ENCODE results near the gene MUC5B.

The MUC5B gene

DNA sequence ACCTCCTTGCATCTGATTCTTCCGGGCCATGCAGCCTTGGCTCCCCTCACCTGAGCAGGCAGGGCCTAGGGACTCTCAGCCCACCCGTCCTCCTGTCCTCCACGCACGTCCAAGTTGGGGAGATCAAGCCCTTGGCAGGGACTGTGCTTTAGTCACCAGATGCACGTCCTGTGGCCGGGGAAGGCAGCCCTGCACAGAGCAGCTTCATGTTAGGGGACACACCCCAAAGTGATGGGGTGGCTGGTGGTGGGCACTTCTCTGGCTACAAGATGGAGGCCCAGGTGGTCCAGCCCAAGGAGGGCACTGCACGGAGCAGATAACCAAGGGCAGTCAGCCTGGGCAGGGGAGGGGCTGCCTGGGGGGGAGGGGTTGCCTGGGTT lies 1.2 kb downstream of the MUC5B start:
- H3K9ac ChIP-seq, result no peak overlapping the region
- no peaks in the 10 kb centered on the region for H3K4me1 ChIP-seq
- no peak overlapping the region for H3K4me2 ChIP-seq (ENCODE audit: low read length)
- H3K4me3 ChIP-seq (ENCODE audit: low read depth, low read length), result no peak overlapping the region
- H3K36me3 ChIP-seq (ENCODE audit: control insufficient read depth, insufficient read depth, low read length), result no peaks in the 10 kb centered on the region
- H3K27me3 ChIP-seq (ENCODE audit: control insufficient read depth, insufficient read depth, low read length), result no peaks in the 10 kb centered on the region
- no peaks in the 10 kb centered on the region for H3K79me2 ChIP-seq
- no peaks in the 10 kb centered on the region for H3K9me3 ChIP-seq (ENCODE audit: control insufficient read depth, low read length)
- no peak overlapping the region for H3K27ac ChIP-seq
- H2AFZ ChIP-seq, result no peak overlapping the region
- TF ChIP-seq, protein P1, sequence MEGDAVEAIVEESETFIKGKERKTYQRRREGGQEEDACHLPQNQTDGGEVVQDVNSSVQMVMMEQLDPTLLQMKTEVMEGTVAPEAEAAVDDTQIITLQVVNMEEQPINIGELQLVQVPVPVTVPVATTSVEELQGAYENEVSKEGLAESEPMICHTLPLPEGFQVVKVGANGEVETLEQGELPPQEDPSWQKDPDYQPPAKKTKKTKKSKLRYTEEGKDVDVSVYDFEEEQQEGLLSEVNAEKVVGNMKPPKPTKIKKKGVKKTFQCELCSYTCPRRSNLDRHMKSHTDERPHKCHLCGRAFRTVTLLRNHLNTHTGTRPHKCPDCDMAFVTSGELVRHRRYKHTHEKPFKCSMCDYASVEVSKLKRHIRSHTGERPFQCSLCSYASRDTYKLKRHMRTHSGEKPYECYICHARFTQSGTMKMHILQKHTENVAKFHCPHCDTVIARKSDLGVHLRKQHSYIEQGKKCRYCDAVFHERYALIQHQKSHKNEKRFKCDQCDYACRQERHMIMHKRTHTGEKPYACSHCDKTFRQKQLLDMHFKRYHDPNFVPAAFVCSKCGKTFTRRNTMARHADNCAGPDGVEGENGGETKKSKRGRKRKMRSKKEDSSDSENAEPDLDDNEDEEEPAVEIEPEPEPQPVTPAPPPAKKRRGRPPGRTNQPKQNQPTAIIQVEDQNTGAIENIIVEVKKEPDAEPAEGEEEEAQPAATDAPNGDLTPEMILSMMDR (IDR thresholded peaks at IDR 0.05), result no peak

DNA sequence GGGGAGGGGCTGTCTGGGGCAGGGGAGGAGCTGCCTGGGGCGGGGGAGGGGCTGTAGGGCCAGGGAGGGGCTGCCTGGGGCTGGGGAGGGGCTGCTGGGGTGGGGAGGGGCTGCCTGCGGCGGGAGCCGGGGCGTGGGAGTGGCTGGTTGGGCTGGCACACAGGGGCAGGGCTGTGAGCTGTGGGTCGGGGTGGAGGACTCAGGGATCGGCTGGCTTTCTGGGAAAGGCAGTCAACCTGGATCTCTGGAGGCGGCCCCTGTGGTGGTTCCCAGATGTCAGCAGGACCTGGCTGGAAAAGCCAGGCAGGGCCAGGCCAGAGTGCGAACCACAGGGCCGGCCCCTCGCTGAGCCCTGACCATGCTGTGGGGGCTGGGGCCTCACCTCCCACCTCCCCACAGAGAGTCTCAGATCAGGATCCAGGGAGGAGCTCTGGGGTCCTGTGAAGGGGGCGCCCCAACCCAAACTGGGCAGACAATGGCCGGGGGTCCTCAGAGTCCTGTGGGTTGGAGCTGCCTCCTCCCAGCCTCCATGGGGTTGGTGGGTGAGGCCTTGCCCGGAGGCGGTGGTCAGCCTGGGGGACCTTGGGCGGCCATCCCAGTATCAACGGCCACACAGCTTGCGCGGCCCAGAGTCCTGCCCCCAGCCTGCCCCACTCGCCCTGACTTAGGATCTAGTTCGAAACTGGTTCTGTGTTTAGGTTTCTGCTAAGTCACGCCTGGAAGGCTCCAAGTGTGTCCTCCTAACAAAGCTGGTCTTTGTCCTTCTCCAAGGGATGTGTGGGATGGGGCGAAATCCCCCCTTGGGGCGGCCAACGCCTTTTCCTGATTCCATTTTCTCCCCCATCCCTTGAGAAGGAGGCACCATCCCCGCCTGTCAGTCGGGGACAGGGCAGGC lies 1.9 kb downstream of the MUC5B start:
- no peak overlapping the region for H3K4me3 ChIP-seq (ENCODE audit: low read depth, low read length)
- no peaks in the 10 kb centered on the region for H3K9me3 ChIP-seq (ENCODE audit: control insufficient read depth, low read length)
- H3K4me2 ChIP-seq (ENCODE audit: low read length), result no peak overlapping the region
- no peak overlapping the region for H3K9ac ChIP-seq
- no peaks in the 10 kb centered on the region for H3K4me1 ChIP-seq
- no peaks in the 10 kb centered on the region for H3K27me3 ChIP-seq (ENCODE audit: control insufficient read depth, insufficient read depth, low read length)
- no peaks in the 10 kb centered on the region for H3K36me3 ChIP-seq (ENCODE audit: control insufficient read depth, insufficient read depth, low read length)
- TF ChIP-seq, protein P1 (IDR thresholded peaks at IDR 0.05), result no peak
- H3K79me2 ChIP-seq, result no peaks in the 10 kb centered on the region
- H3K27ac ChIP-seq, result no peak overlapping the region
- H2AFZ ChIP-seq, result no peak overlapping the region

DNA sequence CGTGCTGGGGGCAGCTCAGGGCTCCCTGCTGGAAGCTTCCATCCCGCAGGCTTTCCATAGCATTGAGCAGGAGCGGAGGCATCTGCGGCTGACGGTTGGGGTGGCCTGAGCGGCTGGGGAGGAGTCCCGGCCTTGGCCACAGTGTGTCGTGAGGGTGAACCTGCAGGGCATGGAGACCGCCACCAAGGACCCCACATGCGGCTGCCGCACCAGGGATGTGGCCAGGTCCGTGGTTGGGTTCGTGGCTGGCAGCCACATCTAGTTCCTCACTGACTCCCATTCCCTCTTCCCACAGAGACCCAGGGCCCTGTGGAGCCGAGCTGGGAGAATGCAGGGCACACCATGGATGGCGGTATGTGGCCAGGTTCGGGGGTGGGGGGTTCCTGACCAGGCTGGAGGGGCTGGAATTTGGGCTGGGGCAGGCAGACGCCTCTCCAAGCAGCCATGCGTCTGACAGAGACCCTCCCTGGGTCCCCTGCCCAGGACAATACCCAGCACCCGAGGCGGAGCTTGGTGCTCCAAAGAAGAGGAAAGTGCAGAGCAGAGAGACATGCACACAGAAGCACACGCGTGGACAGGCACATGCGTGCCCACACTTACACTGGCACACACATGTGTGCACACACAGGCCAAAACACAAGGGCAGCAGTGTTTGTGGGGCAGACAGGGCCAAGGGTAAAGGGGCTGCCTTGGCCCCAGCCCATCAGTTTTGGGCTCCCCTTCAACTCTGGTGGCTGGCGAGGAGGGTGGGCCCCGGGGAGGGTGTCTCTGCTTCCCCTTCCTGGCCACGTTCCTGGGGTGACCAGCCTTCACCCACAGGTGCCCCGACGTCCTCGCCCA lies 2.7 kb downstream of the MUC5B start:
- H3K36me3 ChIP-seq (ENCODE audit: control insufficient read depth, insufficient read depth, low read length), result no peaks in the 10 kb centered on the region
- no peak overlapping the region for H3K9ac ChIP-seq
- H3K4me1 ChIP-seq, result no peaks in the 10 kb centered on the region
- no peak overlapping the region for H3K4me3 ChIP-seq (ENCODE audit: low read depth, low read length)
- no peaks in the 10 kb centered on the region for H3K27me3 ChIP-seq (ENCODE audit: control insufficient read depth, insufficient read depth, low read length)
- H3K9me3 ChIP-seq (ENCODE audit: control insufficient read depth, low read length), result no peaks in the 10 kb centered on the region
- TF ChIP-seq, protein P1 (IDR thresholded peaks at IDR 0.05), result no peak
- no peak overlapping the region for H3K4me2 ChIP-seq (ENCODE audit: low read length)
- no peak overlapping the region for H2AFZ ChIP-seq
- no peaks in the 10 kb centered on the region for H3K79me2 ChIP-seq
- H3K27ac ChIP-seq, result no peak overlapping the region

DNA sequence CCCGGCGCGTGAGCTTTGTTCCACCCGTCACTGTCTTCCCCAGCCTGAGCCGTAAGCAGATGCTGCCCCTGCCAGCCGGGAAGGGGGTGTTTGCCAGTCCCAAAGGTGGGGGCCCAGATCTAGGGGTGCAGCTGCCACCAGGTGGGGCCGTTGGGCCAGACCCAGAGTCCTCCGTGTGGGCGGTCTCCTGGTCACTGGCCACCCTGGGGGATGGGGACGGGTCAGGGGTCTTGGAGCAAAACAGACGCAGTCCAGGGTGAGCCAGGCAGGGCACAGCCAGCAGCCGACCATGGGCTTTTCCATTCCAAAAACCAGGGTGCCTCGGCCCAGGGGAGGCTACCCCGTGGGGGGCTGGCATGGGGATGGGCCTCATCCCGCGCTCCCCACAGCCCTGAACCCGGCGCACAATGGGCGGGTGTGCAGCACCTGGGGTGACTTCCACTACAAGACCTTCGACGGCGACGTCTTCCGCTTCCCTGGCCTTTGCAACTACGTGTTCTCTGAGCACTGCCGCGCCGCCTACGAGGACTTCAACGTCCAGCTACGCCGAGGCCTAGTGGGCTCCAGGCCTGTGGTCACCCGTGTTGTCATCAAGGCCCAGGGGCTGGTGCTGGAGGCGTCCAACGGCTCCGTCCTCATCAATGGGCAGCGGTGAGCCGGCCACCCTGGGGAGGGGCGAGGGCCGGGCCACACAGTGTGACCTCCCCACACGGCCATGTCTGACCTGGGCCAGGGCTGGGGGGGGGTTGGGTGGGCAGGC lies 3.5 kb downstream of the MUC5B start:
- Histone ChIP-seq H3K36me3 (ENCODE audit: control insufficient read depth, insufficient read depth, low read length) (no peaks in the 10 kb centered on the region), H3K4me1 (no peaks in the 10 kb centered on the region), H3K9me3 (ENCODE audit: control insufficient read depth, low read length) (no peaks in the 10 kb centered on the region), H2AFZ (no peak overlapping the region), H3K4me2 (ENCODE audit: low read length) (no peak overlapping the region), H3K27ac (no peak overlapping the region), H3K27me3 (ENCODE audit: control insufficient read depth, insufficient read depth, low read length) (no peaks in the 10 kb centered on the region), H3K79me2 (no peaks in the 10 kb centered on the region), H3K9ac (no peak overlapping the region), H3K4me3 (ENCODE audit: low read depth, low read length) (no peak overlapping the region)
- TF ChIP-seq, protein P1 (IDR thresholded peaks at IDR 0.05), result no peak
